Upper lobe of left lung (tissue), 4 donors: ENCODE measurements around the gene SLC39A13.

Experiments used
- CTCF ChIP-seq, 6 experiments: fragments of 450-650 bp in 4 of 6; fragments of 200-600 bp in 2 of 6; sonication (generic) in 2 of 6; IDR thresholded peaks; one replicate each; pipeline ENCODE4 v1.5.1; 2016 to 2019; ENCODE audit warnings: antibody characterized with exemption in 6 of 6
- EP300 ChIP-seq, 4 donors: sonication (generic); formaldehyde crosslinking; IDR thresholded peaks; one replicate each; pipeline ENCODE4 v1.5.1; 2017; ENCODE audit warnings: antibody characterized with exemption in 4 of 4, control low read depth in 2 of 4

GRCh38 chr11:47403571-47403970, 4.8 kb upstream of the SLC39A13 start:
- no peak for TF ChIP-seq CTCF (IDR thresholded peaks at IDR 0.05)
- no peak for TF ChIP-seq EP300 (IDR thresholded peaks at IDR 0.05)
